Hepatocyte (in vitro differentiated cells): ENCODE data around the gene GC. TPM values are rescaled to one million over a fixed set of nuclear protein-coding genes. Genes with fewer than 3 reads are reported as not detected.

ENCODE experiments used
- DNase-seq: peaks from one replicate; pipeline ENCODE4 v3.0.0-alpha.2; 2016; ENCODE audit warnings: low spot score
- H2AFZ ChIP-seq: fragments of 200-600 bp; sonication (generic); 2 replicates; pipeline ENCODE4 v1.6.0; 2016; ENCODE audit warnings: antibody characterized with exemption, mild to moderate bottlenecking
- H3K27ac ChIP-seq: fragments of 200-600 bp; sonication (generic); 2 replicates; pipeline ENCODE4 v1.5.1; 2016; ENCODE audit warnings: mild to moderate bottlenecking
- H3K27me3 ChIP-seq: fragments of 200-600 bp; sonication (generic); 2 replicates; pipeline ENCODE4 v1.6.1; 2016
- H3K36me3 ChIP-seq: fragments of 200-600 bp; sonication (generic); replicated peaks from 2 replicates; pipeline ENCODE4 v1.5.1; 2016; ENCODE audit warnings: low read depth; ENCODE audit not compliant: insufficient read depth
- H3K4me1 ChIP-seq: fragments of 200-600 bp; sonication (generic); 2 replicates; pipeline ENCODE4 v1.5.1; 2016; ENCODE audit warnings: mild to moderate bottlenecking, moderate library complexity; ENCODE audit not compliant: insufficient read depth
- H3K4me2 ChIP-seq: fragments of 200-600 bp; sonication (generic); 2 replicates; pipeline ENCODE4 v1.6.0; 2016
- H3K4me3 ChIP-seq: fragments of 200-600 bp; sonication (generic); 2 replicates; pipeline ENCODE4 v1.5.1; 2016; ENCODE audit warnings: mild to moderate bottlenecking
- H3K79me2 ChIP-seq: fragments of 200-600 bp; sonication (generic); 2 replicates; pipeline ENCODE4 v1.6.0; 2017; ENCODE audit warnings: mild to moderate bottlenecking
- H3K9me2 ChIP-seq: fragments of 200-600 bp; sonication (generic); replicated peaks from 2 replicates; pipeline ENCODE4 v1.6.0; 2017; ENCODE audit warnings: mild to moderate bottlenecking; ENCODE audit not compliant: insufficient read depth
- H3K9me3 ChIP-seq: fragments of 200-600 bp; sonication (generic); 2 replicates; pipeline ENCODE4 v1.5.1; 2016; ENCODE audit warnings: low read depth, mild to moderate bottlenecking
- H4K20me1 ChIP-seq: fragments of 200-600 bp; sonication (generic); 2 replicates; pipeline ENCODE4 v1.6.0; 2016; ENCODE audit warnings: mild to moderate bottlenecking; ENCODE audit not compliant: insufficient read depth, poor library complexity, severe bottlenecking
- EZH2 ChIP-seq: fragments of 200-600 bp; sonication (generic); IDR thresholded peaks from 2 replicates; pipeline ENCODE4 v1.6.1; 2016; ENCODE audit warnings: antibody characterized with exemption, mild to moderate bottlenecking, borderline replicate concordance
- EZH2phosphoT487 ChIP-seq: fragments of 200-600 bp; sonication (generic); IDR thresholded peaks from one replicate; pipeline ENCODE4 v1.6.1; 2018; ENCODE audit warnings: antibody characterized with exemption, mild to moderate bottlenecking, low read depth, moderate library complexity; ENCODE audit not compliant: unreplicated experiment, severe bottlenecking
- WGBS: methylation state at CpG from one replicate; pipeline ENCODE4 v1.1.6; 2016; ENCODE audit warnings: low lambda C conversion rate; ENCODE audit errors: missing lambda C conversion rate; 5-methylcytosine and 5-hydroxymethylcytosine counted together
- polyA plus RNA-seq: library from polyadenylated mRNA; unstranded; fragments of >200 nt; fragmentation: Nextera tagmentation; extraction: Ambion mirVana; gene quantifications from 2 replicates; pipeline ENCODE4 v1.2.1, GENCODE V29; 2016
- total RNA-seq: library from RNA; depleted of rRNA; stranded (reverse); fragments of >200 nt; gene quantifications from 2 replicates; pipeline ENCODE4 v1.2.3, GENCODE V29; 2014
- TF ChIP-seq, protein P1 (sequence below): fragments of 200-600 bp; sonication (generic); IDR thresholded peaks from 2 replicates; pipeline ENCODE4 v1.5.1; 2016; ENCODE audit warnings: antibody characterized with exemption, mild to moderate bottlenecking; ENCODE audit not compliant: poor library complexity

GC gene
- total and polyA plus RNA-seq, 2 experiments from 2014 or later, result 487 to 1,037 TPM

DNA sequence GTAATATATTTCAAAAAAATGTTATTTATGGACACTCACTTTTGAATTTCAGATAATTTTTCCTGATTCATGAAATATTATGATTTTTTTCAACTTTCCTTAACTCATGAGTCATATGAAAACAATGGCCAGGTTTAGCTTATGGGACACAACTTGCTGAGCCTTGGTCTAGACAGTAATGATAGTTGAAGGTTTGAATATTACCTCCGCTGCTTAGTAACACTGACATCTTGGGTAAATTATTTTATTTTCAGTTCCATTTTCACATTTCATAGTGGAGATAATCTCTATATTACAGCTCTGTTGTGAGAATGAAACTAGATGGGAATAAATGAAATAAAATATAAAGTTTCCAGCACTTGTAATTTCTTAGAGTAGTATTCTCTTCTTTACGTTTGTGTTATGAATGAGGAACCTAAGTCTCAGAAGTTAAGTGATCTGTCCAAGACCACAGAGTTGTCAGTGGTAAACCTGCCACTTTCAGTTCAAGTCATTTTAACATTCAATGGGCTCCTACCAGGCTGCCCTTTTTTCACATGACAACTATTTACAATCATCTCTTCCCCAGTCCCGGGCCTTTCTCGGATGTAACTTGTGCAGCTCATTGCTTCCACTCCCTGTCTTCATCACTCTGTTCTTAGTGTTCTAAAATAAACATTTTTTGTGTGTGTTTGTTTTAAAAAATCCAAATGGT is 46.8 kb upstream of the GC start:
- H4K20me1 ChIP-seq, result no peaks in the 10 kb centered on the region

DNA sequence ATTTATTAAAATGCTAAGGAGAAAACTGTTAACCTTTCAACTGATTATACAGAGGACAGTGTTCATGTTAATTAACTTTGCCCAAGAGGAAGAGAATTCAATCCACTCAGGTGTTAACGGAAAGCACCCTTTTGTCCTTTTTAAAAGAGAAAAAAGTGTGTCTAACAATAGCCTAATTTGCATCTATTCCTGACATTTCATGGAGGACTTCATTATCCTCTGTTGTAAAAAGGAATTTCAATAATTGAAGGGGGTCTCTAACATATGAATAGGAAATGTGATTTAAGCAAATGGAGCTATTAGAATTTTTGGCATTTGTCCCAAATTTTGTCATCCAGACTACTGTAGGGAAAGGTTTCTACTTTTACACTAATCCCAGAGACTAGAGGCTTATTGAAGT is 44.6 kb upstream of the GC start:
- H3K4me3 ChIP-seq, result no peak overlapping the region
- H4K20me1 ChIP-seq, result no peaks in the 10 kb centered on the region
- no peak overlapping the region for H2AFZ ChIP-seq
- no peaks in the 10 kb centered on the region for H3K9me3 ChIP-seq
- H3K4me2 ChIP-seq, result no peak overlapping the region
- TF ChIP-seq EZH2phosphoT487 (no peak), EZH2 (no peak)
- TF ChIP-seq, protein P1, sequence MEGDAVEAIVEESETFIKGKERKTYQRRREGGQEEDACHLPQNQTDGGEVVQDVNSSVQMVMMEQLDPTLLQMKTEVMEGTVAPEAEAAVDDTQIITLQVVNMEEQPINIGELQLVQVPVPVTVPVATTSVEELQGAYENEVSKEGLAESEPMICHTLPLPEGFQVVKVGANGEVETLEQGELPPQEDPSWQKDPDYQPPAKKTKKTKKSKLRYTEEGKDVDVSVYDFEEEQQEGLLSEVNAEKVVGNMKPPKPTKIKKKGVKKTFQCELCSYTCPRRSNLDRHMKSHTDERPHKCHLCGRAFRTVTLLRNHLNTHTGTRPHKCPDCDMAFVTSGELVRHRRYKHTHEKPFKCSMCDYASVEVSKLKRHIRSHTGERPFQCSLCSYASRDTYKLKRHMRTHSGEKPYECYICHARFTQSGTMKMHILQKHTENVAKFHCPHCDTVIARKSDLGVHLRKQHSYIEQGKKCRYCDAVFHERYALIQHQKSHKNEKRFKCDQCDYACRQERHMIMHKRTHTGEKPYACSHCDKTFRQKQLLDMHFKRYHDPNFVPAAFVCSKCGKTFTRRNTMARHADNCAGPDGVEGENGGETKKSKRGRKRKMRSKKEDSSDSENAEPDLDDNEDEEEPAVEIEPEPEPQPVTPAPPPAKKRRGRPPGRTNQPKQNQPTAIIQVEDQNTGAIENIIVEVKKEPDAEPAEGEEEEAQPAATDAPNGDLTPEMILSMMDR, result no peak
- H3K27me3 ChIP-seq, result no peaks in the 10 kb centered on the region
- no peak for DNase-seq
- H3K9me2 ChIP-seq, result no peaks in the 10 kb centered on the region
- no peaks in the 10 kb centered on the region for H3K79me2 ChIP-seq
- no peak overlapping the region for H3K27ac ChIP-seq
- H3K36me3 ChIP-seq, result no peaks in the 10 kb centered on the region
- no peaks in the 10 kb centered on the region for H3K4me1 ChIP-seq
- WGBS, result 75% methylated on average over 1 of the region's 1 CpG

More for the DNA sequence above, 46.8 kb upstream of the GC start:
- TF ChIP-seq, protein P1, result no peak
- TF ChIP-seq EZH2phosphoT487 (no peak), EZH2 (no peak)
- DNase-seq, result no peak
- H3K4me1 ChIP-seq, result no peaks in the 10 kb centered on the region
- H3K27ac ChIP-seq, result no peak overlapping the region
- H3K36me3 ChIP-seq, result no peaks in the 10 kb centered on the region
- H3K9me2 ChIP-seq, result no peaks in the 10 kb centered on the region
- H3K27me3 ChIP-seq, result no peaks in the 10 kb centered on the region
- H3K4me2 ChIP-seq, result no peak overlapping the region
- no peaks in the 10 kb centered on the region for H3K79me2 ChIP-seq
- 66% methylated on average over 4 of the region's 4 CpGs for whole genome bisulfite sequencing
- H3K9me3 ChIP-seq, result no peaks in the 10 kb centered on the region
- no peak overlapping the region for H2AFZ ChIP-seq
- no peak overlapping the region for H3K4me3 ChIP-seq

DNA sequence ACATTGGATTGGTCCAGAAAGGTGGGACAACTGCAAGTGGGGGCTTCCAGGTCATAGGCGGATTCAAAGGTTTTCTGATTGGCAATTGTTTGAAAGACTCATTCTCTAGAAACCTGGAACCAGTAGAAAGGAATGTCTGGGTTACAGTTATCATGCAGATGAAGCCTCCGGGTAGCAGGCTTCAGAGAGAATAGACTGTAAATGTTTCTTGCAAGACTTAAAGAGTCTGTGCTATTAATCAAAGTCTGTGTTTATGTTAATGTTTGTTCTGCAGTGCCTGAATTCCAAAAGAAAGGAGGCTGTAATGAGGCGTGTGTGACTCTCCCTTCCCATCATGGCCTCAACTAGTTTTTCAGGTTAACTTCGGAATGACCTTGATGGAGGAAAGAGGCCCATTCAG is 43.9 kb upstream of the GC start:
- Histone ChIP-seq H3K27me3 (no peaks in the 10 kb centered on the region), H3K4me2 (no peak overlapping the region), H3K4me3 (no peak overlapping the region), H3K79me2 (no peaks in the 10 kb centered on the region), H3K9me2 (no peaks in the 10 kb centered on the region), H3K27ac (no peak overlapping the region), H4K20me1 (no peaks in the 10 kb centered on the region), H3K9me3 (no peaks in the 10 kb centered on the region), H3K36me3 (no peaks in the 10 kb centered on the region), H2AFZ (no peak overlapping the region), H3K4me1 (no peaks in the 10 kb centered on the region)
- 50% methylated on average over 4 of the region's 4 CpGs for WGBS
- TF ChIP-seq EZH2phosphoT487, result no peak
- TF ChIP-seq, protein P1, result no peak
- TF ChIP-seq EZH2, result no peak
- no peak for DNase-seq
